GM23338 (cell line): Measurements from ENCODE around the gene TEX54. TPM values are rescaled to one million over a fixed set of nuclear protein-coding genes. Genes with fewer than 3 reads are reported as not detected.

Experiments
- ATAC-seq: fragments of 200-7000 bp; cut with Tn5 transposase; 3 replicates; pipeline ENCODE4 v1.9.1; 2020
- DNase-seq: peaks from one replicate; pipeline ENCODE4 v3.0.0-alpha.2; 2015; ENCODE audit warnings: low spot score
- H2AFZ ChIP-seq: fragments of 200-600 bp; sonication (generic); 2 replicates; pipeline ENCODE4 v1.8.0; 2016; ENCODE audit warnings: antibody characterized with exemption, mild to moderate bottlenecking, moderate library complexity
- H3F3A ChIP-seq: fragments of 200-600 bp; sonication (generic); replicated peaks from 2 replicates; pipeline ENCODE4 v1.8.0; 2017; ENCODE audit warnings: antibody characterized with exemption, mixed run types, low read depth
- H3K27ac ChIP-seq: fragments of 200-600 bp; sonication (generic); 2 replicates; pipeline ENCODE4 v1.6.1; 2016; ENCODE audit warnings: low read depth
- H3K27me3 ChIP-seq: fragments of 200-600 bp; sonication (generic); 2 replicates; pipeline ENCODE4 v1.8.0; 2016; ENCODE audit warnings: mild to moderate bottlenecking, mixed run types, moderate library complexity; ENCODE audit not compliant: insufficient read depth
- H3K36me3 ChIP-seq: fragments of 200-600 bp; sonication (generic); 2 replicates; pipeline ENCODE4 v1.8.0; 2016; ENCODE audit warnings: mild to moderate bottlenecking; ENCODE audit not compliant: insufficient read depth
- H3K4me1 ChIP-seq: fragments of 200-600 bp; sonication (generic); 2 replicates; pipeline ENCODE4 v1.8.0; 2016; ENCODE audit warnings: mild to moderate bottlenecking, moderate library complexity; ENCODE audit not compliant: insufficient read depth
- H3K4me2 ChIP-seq: fragments of 200-600 bp; sonication (generic); 2 replicates; pipeline ENCODE4 v1.7.1; 2017; ENCODE audit warnings: mixed run types
- H3K4me3 ChIP-seq: fragments of 200-600 bp; sonication (generic); 2 replicates; pipeline ENCODE4 v1.6.1; 2016; ENCODE audit warnings: mixed run types
- H3K79me2 ChIP-seq: fragments of 200-600 bp; sonication (generic); replicated peaks from 2 replicates; pipeline ENCODE4 v1.8.0; 2017; ENCODE audit warnings: mild to moderate bottlenecking; ENCODE audit not compliant: insufficient read depth
- H3K9me2 ChIP-seq: fragments of 200-600 bp; sonication (generic); 2 replicates; pipeline ENCODE4 v1.8.0; 2017; ENCODE audit not compliant: insufficient read depth
- H4K20me1 ChIP-seq: fragments of 200-600 bp; sonication (generic); replicated peaks from 2 replicates; pipeline ENCODE4 v1.8.0; 2017; ENCODE audit warnings: mild to moderate bottlenecking; ENCODE audit not compliant: insufficient read depth
- H3K27ac Mint-ChIP-seq: 2 replicates; pipeline ENCODE4 v1.8.0; 2020; ENCODE audit warnings: inconsistent platforms, mild to moderate bottlenecking, moderate library complexity, mixed read lengths
- H3K27me3 Mint-ChIP-seq: 3 replicates; pipeline ENCODE4 v1.8.0; 2022; ENCODE audit warnings: low read depth, mild to moderate bottlenecking, moderate library complexity, mixed read lengths, inconsistent platforms; ENCODE audit not compliant: insufficient read depth, poor library complexity
- H3K36me3 Mint-ChIP-seq: 3 replicates; pipeline ENCODE4 v1.8.0; 2021; ENCODE audit warnings: low read depth, mild to moderate bottlenecking, inconsistent platforms, moderate library complexity, mixed read lengths
- H3K4me1 Mint-ChIP-seq: 3 replicates; pipeline ENCODE4 v1.8.0; 2020; ENCODE audit warnings: mild to moderate bottlenecking, inconsistent platforms, mixed read lengths
- H3K4me3 Mint-ChIP-seq: 3 replicates; pipeline ENCODE4 v1.8.0; 2021; ENCODE audit warnings: moderate library complexity, mild to moderate bottlenecking, inconsistent platforms, mixed read lengths
- H3K9me3 Mint-ChIP-seq: 3 replicates; pipeline ENCODE4 v1.8.0; 2020; ENCODE audit warnings: moderate library complexity, mild to moderate bottlenecking, inconsistent platforms, mixed read lengths
- EZH2 ChIP-seq: fragments of 200-600 bp; sonication (generic); IDR thresholded peaks from one replicate; pipeline ENCODE4 v1.8.0; 2017; ENCODE audit warnings: antibody characterized with exemption, mild to moderate bottlenecking, low read depth; ENCODE audit not compliant: unreplicated experiment
- EZH2phosphoT487 ChIP-seq: fragments of 200-600 bp; sonication (generic); IDR thresholded peaks from one replicate; pipeline ENCODE4 v1.8.1; 2018; ENCODE audit warnings: antibody characterized with exemption; ENCODE audit not compliant: unreplicated experiment
- JUNB ChIP-seq: IDR thresholded peaks from one replicate; pipeline ENCODE4 v1.6.1; 2016; ENCODE audit warnings: antibody characterized with exemption; ENCODE audit not compliant: unreplicated experiment
- NANOG ChIP-seq: IDR thresholded peaks from 2 replicates; pipeline ENCODE4 v1.6.1; 2016; ENCODE audit warnings: antibody characterized with exemption, borderline replicate concordance
- POLR2AphosphoS5 ChIP-seq: IDR thresholded peaks from 2 replicates; pipeline ENCODE4 v1.6.1; 2016; ENCODE audit warnings: antibody characterized with exemption, low read depth
- STAT1 ChIP-seq: IDR thresholded peaks from one replicate; pipeline ENCODE4 v1.6.1; 2016; ENCODE audit warnings: antibody characterized with exemption; ENCODE audit not compliant: unreplicated experiment
- ZNF114 ChIP-seq: fragments of 250-450 bp; sonication (Bioruptor Pico); IDR thresholded peaks from 2 replicates; pipeline ENCODE4 v1.5.0; 2020; ENCODE audit warnings: mild to moderate bottlenecking, moderate library complexity
- ZNF331 ChIP-seq: fragments of 250-450 bp; sonication (Bioruptor Pico); IDR thresholded peaks from 2 replicates; pipeline ENCODE4 v1.5.0; 2020; ENCODE audit warnings: low read depth, mild to moderate bottlenecking, moderate library complexity
- polyA plus RNA-seq: library from polyadenylated mRNA; unstranded; fragments of >200 nt; fragmentation: Nextera tagmentation; extraction: Ambion mirVana; gene quantifications from 2 replicates; pipeline ENCODE4 v1.2.1, GENCODE V29; 2016
- total RNA-seq: library from RNA; depleted of rRNA; stranded (reverse); fragments of >200 nt; shearing (Covaris generic); gene quantifications from 2 replicates; pipeline ENCODE4 v1.2.3, GENCODE V29; 2014
- TF ChIP-seq, protein P1 (sequence below): IDR thresholded peaks from one replicate; pipeline ENCODE4 v1.6.1; 2018; ENCODE audit warnings: antibody characterized with exemption; ENCODE audit not compliant: unreplicated experiment
- TF ChIP-seq, protein P2 (sequence below): IDR thresholded peaks from 2 replicates; pipeline ENCODE4 v1.6.1; 2016; ENCODE audit warnings: antibody characterized with exemption
- TF ChIP-seq, protein P3 (sequence below), 2 experiments: fragments of 200-600 bp in 1 of 2; sonication (generic) in 1 of 2; conservative IDR thresholded peaks; 2 replicates each; pipeline versions ENCODE4 v1.5.1 to v1.6.1; 2016 to 2017; ENCODE audit warnings: antibody characterized with exemption in 2 of 2, low read depth in 2 of 2, mild to moderate bottlenecking in 2 of 2, moderate library complexity in 1 of 2

The TEX54 gene
- total and polyA plus RNA-seq, 2 experiments from 2014 or later: 1.9 TPM; not detected in 1

DNA sequence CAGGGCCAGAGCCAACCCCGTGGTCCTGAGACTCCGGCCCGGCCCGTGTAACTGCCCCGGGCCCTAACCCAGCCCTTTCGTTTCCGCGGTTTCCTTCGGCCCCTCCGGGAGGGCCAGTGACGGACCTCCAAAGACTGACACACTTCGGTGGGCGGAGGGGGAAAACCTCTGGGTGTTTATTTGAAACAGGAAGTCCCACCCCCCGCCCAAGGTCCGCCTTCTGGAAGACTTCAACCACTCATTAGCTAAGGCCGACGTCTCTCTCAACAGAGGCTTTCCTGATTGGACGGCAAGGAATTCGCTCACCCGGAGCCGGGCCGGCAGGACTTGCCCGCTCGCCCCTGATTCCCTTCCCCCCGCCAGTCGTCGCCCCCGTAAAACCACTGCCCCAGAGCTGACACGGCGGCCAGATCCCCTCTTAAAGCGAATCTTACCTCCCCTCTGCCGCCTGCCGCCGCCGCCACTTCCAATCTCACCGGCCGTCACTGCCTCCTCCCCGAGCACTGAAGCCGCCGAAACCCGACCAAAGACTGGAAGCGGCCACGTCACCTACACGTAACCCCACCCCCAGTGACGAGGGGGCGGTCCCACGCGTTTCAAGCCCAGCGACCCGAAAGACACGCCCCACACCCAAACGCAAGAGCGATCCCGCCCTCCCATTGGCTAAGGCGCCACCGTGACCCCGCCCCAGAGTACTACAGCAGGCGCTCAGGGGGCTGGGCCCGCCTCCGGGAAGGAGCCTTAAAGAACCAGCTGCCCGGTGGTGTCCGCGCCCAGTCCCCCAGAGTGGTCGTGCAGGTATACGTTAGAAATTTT is 913 bp downstream of the TEX54 start, which contains the start of gene STX5 (continued):
- no peak for TF ChIP-seq ZNF114 (CRISPR knock-in tag)
- TF ChIP-seq, protein P1, sequence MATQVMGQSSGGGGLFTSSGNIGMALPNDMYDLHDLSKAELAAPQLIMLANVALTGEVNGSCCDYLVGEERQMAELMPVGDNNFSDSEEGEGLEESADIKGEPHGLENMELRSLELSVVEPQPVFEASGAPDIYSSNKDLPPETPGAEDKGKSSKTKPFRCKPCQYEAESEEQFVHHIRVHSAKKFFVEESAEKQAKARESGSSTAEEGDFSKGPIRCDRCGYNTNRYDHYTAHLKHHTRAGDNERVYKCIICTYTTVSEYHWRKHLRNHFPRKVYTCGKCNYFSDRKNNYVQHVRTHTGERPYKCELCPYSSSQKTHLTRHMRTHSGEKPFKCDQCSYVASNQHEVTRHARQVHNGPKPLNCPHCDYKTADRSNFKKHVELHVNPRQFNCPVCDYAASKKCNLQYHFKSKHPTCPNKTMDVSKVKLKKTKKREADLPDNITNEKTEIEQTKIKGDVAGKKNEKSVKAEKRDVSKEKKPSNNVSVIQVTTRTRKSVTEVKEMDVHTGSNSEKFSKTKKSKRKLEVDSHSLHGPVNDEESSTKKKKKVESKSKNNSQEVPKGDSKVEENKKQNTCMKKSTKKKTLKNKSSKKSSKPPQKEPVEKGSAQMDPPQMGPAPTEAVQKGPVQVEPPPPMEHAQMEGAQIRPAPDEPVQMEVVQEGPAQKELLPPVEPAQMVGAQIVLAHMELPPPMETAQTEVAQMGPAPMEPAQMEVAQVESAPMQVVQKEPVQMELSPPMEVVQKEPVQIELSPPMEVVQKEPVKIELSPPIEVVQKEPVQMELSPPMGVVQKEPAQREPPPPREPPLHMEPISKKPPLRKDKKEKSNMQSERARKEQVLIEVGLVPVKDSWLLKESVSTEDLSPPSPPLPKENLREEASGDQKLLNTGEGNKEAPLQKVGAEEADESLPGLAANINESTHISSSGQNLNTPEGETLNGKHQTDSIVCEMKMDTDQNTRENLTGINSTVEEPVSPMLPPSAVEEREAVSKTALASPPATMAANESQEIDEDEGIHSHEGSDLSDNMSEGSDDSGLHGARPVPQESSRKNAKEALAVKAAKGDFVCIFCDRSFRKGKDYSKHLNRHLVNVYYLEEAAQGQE: no peak
- TF ChIP-seq, protein P2, sequence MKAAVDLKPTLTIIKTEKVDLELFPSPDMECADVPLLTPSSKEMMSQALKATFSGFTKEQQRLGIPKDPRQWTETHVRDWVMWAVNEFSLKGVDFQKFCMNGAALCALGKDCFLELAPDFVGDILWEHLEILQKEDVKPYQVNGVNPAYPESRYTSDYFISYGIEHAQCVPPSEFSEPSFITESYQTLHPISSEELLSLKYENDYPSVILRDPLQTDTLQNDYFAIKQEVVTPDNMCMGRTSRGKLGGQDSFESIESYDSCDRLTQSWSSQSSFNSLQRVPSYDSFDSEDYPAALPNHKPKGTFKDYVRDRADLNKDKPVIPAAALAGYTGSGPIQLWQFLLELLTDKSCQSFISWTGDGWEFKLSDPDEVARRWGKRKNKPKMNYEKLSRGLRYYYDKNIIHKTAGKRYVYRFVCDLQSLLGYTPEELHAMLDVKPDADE: peak; percentile 2; the same call in 1 of the 2 replicates
- TF ChIP-seq ZNF331 (CRISPR knock-in tag): no peak
- peak; percentile 90 for TF ChIP-seq POLR2AphosphoS5
- TF ChIP-seq JUNB: no peak
- TF ChIP-seq EZH2phosphoT487: no peak

DNA sequence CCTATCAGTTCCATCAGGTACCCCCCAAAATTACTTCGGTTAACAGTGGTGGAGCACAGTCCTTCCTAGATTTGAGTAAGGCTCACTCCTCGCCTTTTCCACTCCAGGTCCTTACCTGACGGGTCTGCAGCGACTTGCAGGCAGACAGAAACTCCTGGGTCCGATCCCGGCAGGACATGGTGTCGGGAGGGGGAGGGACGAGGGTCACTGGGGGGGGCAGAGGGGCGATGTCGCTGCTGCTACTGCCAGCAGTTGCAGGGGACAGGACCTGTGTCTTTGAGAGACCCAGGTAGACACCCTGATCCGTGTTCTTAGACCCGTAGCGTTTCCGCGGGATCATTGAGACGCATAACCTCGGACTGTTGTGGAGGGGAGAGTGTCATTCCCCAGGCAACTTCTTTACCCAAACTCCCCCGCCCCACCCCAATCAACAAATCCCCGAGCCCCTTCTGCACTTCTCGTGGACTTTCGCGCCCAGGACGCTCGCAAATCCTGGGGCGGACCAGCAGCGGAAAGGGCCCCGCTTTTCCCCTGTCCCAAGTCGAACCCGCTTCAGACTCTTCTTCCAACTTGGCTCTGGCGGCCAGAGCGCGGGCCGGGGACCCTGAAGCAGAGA is 1.6 kb downstream of the TEX54 start:
- H4K20me1 ChIP-seq: peaks cover 14% of the 10 kb centered on the region
- Mint-ChIP-seq H3K27ac (peak overlapping the region; percentile 100), H3K4me1 (peaks cover 19% of the 10 kb centered on the region), H3K36me3 (peaks cover 58% of the 10 kb centered on the region), H3K9me3 (no peaks in the 10 kb centered on the region; the same call in 2 of the 3 replicates), H3K27me3 (peaks cover 17% of the 10 kb centered on the region), H3K4me3 (peak overlapping the region; percentile 94)
- H3K4me2 ChIP-seq: peak overlapping the region; percentile 97
- no peaks in the 10 kb centered on the region for H3K27me3 ChIP-seq
- H3K9me2 ChIP-seq: no peaks in the 10 kb centered on the region
- H2AFZ ChIP-seq: no peak overlapping the region
- H3K27ac ChIP-seq: peak overlapping the region; percentile 89
- H3K4me1 ChIP-seq: peaks cover 14% of the 10 kb centered on the region
- peaks cover 36% of the 10 kb centered on the region; the same call in 1 of the 2 replicates for H3F3A ChIP-seq
- peak overlapping the region; percentile 93 for H3K4me3 ChIP-seq
- DNase-seq (peak; percentile 74), ATAC-seq (peak; percentile 17)
- H3K36me3 ChIP-seq: peaks cover 14% of the 10 kb centered on the region
- peaks cover 36% of the 10 kb centered on the region for H3K79me2 ChIP-seq
- TF ChIP-seq EZH2 (no peak), NANOG (no peak), EZH2phosphoT487 (no peak), STAT1 (no peak), ZNF114 (CRISPR knock-in tag) (no peak), ZNF331 (CRISPR knock-in tag) (no peak)
- TF ChIP-seq, protein P2: no peak
- TF ChIP-seq, protein P1: no peak
- TF ChIP-seq, protein P3, sequence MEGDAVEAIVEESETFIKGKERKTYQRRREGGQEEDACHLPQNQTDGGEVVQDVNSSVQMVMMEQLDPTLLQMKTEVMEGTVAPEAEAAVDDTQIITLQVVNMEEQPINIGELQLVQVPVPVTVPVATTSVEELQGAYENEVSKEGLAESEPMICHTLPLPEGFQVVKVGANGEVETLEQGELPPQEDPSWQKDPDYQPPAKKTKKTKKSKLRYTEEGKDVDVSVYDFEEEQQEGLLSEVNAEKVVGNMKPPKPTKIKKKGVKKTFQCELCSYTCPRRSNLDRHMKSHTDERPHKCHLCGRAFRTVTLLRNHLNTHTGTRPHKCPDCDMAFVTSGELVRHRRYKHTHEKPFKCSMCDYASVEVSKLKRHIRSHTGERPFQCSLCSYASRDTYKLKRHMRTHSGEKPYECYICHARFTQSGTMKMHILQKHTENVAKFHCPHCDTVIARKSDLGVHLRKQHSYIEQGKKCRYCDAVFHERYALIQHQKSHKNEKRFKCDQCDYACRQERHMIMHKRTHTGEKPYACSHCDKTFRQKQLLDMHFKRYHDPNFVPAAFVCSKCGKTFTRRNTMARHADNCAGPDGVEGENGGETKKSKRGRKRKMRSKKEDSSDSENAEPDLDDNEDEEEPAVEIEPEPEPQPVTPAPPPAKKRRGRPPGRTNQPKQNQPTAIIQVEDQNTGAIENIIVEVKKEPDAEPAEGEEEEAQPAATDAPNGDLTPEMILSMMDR (conservative IDR thresholded peaks at IDR 0.05; ENCODE audit: low read depth in 2 of 2): no peak
